Measurements from ENCODE around the gene KRT6B.

Gene KRT6B

DNA sequence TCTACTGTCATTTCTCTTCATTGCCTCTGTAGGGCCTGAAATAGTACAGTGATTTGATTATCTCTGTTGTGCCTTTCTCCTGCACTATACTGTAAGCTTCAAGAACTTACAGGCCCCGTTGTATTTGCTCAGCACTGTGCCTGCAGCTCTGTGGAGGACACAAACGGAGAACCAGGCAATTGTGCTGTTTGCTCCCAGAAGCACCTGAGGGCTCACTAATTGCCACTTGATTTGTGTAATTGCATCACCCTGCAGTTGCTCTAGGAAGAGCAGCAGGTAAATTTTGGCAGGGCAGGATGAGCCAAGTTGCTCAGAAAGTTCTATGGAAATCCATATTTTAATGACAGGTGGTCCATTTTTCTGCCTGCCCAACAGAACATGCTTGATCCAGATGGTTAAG is 34.2 kb downstream of the KRT6B start:
- H3K27ac ChIP-seq, result peak overlapping the region; percentile 23
- ChIA-PET CTCF (interaction anchor here (0.5 kb wide), 1 partner anchor 461 kb away, joined by 3 read pairs; no protein-coding TSS in a partner anchor), POLR2A (ENCODE audit: low non-redundant PET) (no interaction called here)
- DNase-seq (ENCODE audit: low spot score), result no peak
- TF ChIP-seq, protein P1, sequence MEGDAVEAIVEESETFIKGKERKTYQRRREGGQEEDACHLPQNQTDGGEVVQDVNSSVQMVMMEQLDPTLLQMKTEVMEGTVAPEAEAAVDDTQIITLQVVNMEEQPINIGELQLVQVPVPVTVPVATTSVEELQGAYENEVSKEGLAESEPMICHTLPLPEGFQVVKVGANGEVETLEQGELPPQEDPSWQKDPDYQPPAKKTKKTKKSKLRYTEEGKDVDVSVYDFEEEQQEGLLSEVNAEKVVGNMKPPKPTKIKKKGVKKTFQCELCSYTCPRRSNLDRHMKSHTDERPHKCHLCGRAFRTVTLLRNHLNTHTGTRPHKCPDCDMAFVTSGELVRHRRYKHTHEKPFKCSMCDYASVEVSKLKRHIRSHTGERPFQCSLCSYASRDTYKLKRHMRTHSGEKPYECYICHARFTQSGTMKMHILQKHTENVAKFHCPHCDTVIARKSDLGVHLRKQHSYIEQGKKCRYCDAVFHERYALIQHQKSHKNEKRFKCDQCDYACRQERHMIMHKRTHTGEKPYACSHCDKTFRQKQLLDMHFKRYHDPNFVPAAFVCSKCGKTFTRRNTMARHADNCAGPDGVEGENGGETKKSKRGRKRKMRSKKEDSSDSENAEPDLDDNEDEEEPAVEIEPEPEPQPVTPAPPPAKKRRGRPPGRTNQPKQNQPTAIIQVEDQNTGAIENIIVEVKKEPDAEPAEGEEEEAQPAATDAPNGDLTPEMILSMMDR (conservative IDR thresholded peaks at IDR 0.05; ENCODE audit: low read depth), result no peak

DNA sequence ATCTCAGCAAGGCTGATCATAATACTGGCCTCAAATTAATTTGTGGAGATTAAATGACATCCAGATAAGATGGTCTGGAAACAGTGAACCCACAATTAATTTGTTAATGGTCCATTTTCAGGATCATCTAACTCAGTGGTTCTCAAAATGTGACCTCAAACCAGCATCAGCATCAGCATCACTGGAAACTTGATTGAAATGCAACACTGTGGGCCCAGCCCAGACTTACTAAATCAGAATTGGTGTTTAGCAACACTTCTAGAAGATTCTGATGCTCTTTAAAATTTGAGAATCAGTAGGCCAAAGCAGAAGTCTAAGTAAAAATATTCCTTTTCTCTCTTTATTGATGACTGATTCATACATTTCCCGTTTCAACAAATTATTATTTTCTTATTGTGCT is 35.2 kb downstream of the KRT6B start:
- no peak overlapping the region for H3K27ac ChIP-seq
- TF ChIP-seq, protein P1 (conservative IDR thresholded peaks at IDR 0.05; ENCODE audit: low read depth), result no peak
- ChIA-PET CTCF (no interaction called here), POLR2A (ENCODE audit: low non-redundant PET) (no interaction called here)
- DNase-seq (ENCODE audit: low spot score), result no peak

DNA sequence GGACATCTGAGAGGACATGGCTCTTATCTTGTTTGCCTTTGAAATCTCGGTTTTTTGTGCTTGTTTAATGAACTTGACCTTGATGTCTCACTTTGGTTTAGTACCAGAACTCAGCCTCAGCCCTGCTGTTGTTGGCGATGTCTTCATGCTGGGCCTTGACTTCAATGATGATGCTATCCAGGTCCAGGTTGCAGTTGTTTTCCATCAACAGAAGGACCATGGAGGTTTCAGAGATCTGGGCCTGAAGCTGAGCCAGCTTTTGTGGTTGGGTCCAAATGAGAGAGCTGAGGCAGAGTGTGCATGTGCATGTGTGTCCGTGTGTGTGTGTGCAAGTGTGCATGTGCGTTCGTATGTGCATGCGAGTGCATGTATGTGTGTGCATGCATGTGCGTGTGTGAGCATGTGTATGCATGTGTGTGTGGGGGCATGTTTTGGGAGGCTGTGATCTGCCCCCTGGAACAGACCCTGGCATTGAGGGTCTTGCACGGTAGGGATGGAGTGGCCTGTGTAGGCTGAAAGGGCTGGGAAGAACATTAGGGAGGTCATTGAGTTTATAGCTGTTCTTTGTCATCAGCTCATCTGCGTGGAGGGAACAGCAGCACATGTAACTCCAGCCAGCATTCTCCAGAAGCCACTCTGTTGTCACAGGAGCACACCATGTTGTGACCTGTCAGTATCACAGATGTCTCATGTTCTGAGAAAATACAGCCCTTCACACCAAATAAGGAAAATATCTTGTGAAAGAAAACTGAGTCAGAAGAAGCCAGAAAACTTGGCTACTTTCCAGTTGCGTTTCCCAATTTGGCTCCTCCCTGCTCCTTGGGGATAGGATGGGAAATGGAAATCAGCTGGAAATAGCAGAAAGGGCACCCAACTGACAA is 35.8 kb downstream of the KRT6B start:
- TF ChIP-seq, protein P1 (conservative IDR thresholded peaks at IDR 0.05; ENCODE audit: low read depth), result no peak
- DNase-seq (ENCODE audit: low spot score), result peak; percentile 81
- H3K27ac ChIP-seq, result peak overlapping the region; percentile 72
- ChIA-PET POLR2A (ENCODE audit: low non-redundant PET) (no interaction called here), CTCF (interaction anchor here (0.6 kb wide), 1 partner anchor 10 kb away, joined by 3 read pairs; the partner anchor contains the start of gene KRT82)

DNA sequence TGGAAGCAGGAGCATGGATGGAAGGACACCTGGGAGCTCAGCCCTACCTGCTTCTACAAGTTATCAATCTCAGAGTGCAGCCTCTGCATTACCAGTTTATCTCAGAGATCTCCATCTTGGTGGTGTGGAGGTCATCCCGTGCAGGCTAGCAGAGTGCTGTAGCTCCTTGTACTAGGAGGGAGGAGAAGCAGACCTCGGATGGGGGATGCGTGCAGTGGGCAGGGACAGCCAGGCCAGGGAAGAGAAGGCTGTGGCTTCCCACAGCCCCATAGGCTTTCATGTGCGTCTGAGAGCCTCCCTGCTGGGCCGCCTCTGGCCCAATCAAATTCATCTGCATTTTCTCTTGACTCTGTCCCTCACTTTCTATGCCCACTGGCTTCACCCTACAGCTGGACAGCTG is 37.0 kb downstream of the KRT6B start:
- DNase-seq (ENCODE audit: low spot score), result no peak
- H3K27ac ChIP-seq, result no peak overlapping the region
- CTCF ChIA-PET, result no interaction called here
- TF ChIP-seq, protein P1 (conservative IDR thresholded peaks at IDR 0.05; ENCODE audit: low read depth), result no peak
- POLR2A ChIA-PET (ENCODE audit: low non-redundant PET), result no interaction called here

DNA sequence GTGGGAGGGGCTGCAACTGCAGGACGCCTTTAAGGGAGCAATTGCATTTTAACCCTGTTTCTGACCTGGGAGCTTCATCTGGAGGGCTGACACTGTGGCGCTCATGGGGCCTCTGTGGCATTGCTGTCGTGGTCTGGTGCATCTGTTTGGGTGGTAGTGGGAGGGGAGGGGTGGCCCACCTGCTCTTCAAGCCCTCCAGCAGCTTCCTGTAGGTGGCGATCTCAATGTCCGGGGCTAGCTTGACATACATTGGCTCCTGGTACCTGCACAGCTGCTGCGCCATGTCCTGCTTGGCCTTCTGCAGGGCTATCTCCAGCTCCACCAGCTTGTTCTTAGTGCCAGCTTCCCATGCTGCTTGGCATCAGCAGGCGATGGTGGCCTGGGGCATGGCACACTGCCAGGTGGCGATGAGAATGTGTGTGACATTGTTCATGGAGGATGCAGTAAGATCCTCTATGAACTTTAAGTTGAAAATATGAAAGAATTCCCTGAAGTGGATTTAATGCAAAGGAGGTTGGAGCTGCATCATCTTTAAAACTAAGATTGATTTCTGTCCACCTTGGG is 38.1 kb downstream of the KRT6B start:
- TF ChIP-seq, protein P1 (conservative IDR thresholded peaks at IDR 0.05; ENCODE audit: low read depth), result no peak
- no peak for DNase-seq (ENCODE audit: low spot score)
- POLR2A ChIA-PET (ENCODE audit: low non-redundant PET), result no interaction called here
- CTCF ChIA-PET, result interaction anchor here (0.6 kb wide), 1 partner anchor 532 kb away, joined by 3 read pairs; no protein-coding TSS in a partner anchor
- no peak overlapping the region for H3K27ac ChIP-seq

DNA sequence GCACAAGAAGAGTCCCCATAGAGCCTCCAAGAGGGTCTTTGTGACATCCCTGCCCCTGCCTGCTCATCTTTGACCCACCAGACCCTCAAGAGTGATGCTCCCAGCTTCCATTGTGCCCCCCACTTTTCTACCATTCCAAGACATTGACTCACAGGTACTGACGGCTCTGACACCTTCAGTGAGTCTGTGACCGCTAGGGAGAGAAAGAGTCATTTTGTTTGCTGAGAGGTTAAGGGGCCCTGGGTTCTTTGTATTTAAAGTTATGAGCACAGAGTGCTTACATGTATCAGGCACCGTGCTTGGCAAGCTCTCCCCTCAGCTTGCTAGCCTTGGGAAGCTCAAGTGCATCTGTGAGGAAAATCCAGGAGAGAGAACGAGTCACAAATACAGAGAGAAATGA is 38.7 kb downstream of the KRT6B start:
- H3K27ac ChIP-seq, result no peak overlapping the region
- ChIA-PET CTCF (no interaction called here), POLR2A (ENCODE audit: low non-redundant PET) (no interaction called here)
- TF ChIP-seq, protein P1 (conservative IDR thresholded peaks at IDR 0.05; ENCODE audit: low read depth), result no peak
- no peak for DNase-seq (ENCODE audit: low spot score)

Data from RWPE1 (cell line).